ENCODE data around the gene ORC2.
"Not testable (repeated sequence)": the region's sequence is repeated elsewhere in the genome, so short reads cannot be mapped to it uniquely, and the experiment has no call there.

The ORC2 gene

DNA sequence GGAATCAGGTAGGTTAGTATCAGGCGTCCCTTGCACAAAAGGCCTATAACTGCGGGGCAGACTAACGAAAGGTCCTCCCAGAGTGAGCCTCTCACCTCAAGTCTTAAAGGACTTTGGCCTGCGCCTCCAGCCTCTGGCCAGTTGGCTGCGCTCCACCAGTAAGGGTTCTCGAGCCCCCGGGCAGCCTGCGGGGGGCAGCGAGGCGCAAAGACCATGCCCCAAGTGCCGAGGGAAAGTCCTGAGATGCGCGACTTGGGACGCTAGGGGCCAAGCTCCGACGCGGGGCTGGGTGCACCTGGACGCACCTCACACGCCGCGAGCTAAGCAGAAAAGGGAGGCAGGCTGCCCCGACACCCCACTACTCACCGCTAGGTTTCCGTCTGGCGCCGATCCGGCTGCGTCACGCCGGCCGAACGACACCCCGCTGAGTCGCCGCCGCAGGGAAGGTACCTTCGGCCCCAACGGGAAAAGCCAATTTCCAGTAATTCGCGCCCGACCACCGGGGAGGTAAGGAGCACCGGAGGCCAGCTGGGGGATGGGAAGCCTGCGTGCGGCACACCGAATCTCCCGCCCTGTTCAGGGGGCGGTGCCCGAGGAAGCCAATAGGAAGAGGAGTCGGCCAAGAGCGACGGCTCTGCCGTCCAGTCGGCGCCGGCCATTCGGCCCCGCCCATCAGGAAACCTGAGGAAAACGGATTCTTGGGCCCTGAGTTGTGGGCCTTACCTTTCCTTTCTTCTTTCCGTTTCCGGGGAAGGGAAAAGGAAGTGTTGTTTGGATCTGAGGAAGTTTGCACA is at the start of gene ORC2:
Gene ORC2 (minus strand): TSS at position 537 of the 794 bp plus-strand sequence. CDS start 5,537 bp downstream, outside the sequence.
- DNase-seq = peak; percentile 92

GRCh38 chr2:201008296-201008829 is 44.9 kb upstream of the ORC2 start:
- DNase-seq = no peak

DNA sequence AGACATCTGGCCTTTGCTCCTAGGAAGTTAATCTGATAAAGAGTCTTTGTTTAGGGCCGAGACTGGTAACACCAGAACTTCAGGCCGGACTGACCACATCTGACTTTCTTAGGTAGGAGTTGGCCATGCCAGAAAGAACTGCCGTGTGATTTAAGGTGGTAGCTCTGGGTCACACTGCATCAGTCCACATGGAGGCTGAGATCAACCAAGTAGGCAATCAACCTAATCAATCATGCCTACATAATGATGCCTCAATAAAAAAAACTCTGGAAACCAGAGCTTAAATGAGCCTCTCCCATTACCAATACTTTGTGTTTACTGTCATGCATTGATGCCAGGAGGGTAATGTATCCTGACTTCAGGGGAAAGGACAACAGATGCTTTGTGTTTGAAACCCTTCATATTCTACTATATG is 44.1 kb upstream of the ORC2 start:
- DNase-seq = no peak

- DNase-seq = no peak
Observed at GRCh38 chr2:201006704-201007103, 43.2 kb upstream of the ORC2 start.

GRCh38 chr2:201004370-201004769 is 40.9 kb upstream of the ORC2 start:
- no peak for DNase-seq

- DNase-seq = no peak
Observed at GRCh38 chr2:200993097-200993496, 29.6 kb upstream of the ORC2 start.

DNA sequence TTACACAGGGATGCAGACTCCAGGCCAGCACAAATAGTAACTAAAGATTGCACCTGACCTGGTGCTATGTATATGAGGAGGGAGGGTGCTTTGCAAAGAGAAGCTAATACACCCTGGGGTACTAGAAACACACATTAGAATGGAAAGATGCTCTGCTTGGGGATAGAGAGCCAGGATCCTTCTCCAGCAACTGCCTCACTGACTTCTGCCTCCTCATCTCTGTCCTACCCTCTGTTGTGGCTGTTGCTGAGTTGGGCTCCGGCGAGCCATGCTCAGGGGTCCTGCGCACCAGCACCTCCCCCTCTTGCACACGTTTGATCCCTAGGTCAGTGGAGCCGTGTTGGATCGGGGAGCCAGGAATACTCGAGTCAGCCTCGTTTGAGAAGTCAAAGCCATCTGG is 23.7 kb upstream of the ORC2 start:
- no peak for DNase-seq

- no peak for DNase-seq
Observed at GRCh38 chr2:200985799-200986198, 22.3 kb upstream of the ORC2 start.

DNA sequence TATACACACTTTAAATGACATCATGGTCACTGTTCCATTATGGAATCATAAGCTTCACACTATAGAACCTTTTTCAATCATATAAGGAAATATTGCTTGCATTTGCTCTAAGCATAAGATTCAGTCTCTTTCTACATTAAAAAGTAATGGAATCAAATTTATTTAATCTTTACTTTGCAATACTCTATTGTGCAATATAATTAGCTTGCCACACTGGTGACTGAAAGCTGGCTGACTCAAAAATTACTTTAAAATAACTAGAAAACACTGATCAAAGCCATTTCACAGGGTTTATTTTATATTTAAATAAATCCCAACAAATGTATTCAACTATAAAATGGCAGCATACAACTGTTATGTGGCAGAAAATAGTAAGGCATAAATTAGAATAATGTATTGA is 13.2 kb upstream of the ORC2 start:
- DNase-seq = no peak

DNA sequence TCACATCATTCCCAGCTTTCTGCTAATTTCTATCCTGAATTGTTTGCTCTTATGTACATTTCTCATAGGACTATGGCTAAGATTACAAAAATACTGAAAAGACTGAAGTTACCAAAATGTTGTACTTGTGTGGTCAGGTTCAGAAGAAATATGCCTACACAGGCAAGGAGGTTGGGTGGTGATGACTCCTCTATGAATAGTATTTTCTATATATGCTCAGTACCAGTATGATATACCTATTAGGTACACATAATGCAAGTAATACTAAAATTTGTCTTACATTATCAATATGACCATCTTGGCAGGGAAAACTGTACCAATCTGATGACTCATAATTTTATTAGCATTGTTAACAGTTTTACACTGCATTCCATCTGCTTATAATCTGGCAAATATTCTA is 12.2 kb upstream of the ORC2 start:
- DNase-seq = no peak

GRCh38 chr2:200970057-200970456 is 6.6 kb upstream of the ORC2 start:
- DNase-seq = not testable (repeated sequence)

GRCh38 chr2:200968735-200969134 is 5.3 kb upstream of the ORC2 start:
- DNase-seq = no peak

GRCh38 chr2:200968162-200968561 is 4.7 kb upstream of the ORC2 start:
- DNase-seq = no peak

DNA sequence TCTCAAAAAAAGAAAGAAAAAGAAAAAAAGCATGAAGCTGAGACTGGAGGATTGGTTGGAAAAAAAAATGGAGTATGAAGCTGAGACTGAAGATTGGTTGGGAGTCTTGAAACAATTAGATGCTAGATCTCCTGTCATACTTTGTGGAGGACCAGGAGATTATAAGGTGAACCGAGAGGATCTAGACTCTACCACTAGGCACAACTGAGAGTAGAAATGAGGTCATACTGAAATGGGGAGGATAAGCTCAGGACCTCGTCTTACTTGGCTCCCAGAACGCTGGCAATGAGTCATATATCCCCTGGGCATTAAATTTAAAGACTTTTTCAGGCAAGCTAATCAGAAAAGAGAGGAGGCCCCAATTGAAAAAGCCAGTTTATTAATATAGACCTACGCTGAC is 3.3 kb upstream of the ORC2 start:
- no peak for DNase-seq

GRCh38 chr2:200964498-200964897 is 1.0 kb upstream of the ORC2 start:
- DNase-seq = no peak

- not testable (repeated sequence) for DNase-seq
Observed at GRCh38 chr2:200963918-200964252, 425 bp upstream of the ORC2 start.

DNA sequence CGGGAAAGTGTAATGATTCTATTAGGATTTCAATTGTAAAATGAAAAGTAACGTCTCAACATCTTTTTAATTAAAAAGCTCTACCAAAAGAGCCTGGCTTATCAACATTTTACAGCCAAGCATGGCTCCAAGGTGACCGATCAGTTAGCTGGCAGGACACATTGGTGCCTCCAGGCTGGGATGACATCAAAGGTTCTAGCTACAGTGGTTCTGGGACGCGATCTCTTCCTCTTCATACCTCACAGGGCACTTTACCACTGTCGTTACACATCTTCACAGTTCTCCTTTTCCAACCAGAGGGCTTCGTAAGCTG is 693 bp downstream of the ORC2 start:
- DNase-seq = peak; percentile 28

DNA sequence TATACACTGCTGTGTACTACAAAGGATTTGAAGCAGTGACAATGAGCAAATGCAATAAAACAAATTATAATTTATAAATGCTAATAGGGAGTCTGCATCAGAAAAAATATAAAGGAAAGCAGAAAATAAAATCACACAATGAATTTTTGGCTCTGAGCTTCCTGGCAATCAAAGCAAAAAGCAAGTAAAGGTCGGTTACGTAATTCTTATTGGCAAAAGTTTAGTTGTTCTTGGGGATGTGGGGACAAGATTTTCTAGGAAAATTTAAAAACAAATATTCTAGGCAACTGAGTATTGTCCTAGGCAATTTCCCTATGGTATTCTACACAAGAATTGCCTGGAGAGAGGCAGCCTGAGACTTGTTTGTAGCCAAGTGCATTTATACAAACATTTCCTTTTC is 1.8 kb downstream of the ORC2 start:
- no peak for DNase-seq

- no peak for DNase-seq
Observed at GRCh38 chr2:200950378-200950777, 13.1 kb downstream of the ORC2 start.

GRCh38 chr2:200945395-200945729 is 18.1 kb downstream of the ORC2 start:
- DNase-seq = no peak

DNA sequence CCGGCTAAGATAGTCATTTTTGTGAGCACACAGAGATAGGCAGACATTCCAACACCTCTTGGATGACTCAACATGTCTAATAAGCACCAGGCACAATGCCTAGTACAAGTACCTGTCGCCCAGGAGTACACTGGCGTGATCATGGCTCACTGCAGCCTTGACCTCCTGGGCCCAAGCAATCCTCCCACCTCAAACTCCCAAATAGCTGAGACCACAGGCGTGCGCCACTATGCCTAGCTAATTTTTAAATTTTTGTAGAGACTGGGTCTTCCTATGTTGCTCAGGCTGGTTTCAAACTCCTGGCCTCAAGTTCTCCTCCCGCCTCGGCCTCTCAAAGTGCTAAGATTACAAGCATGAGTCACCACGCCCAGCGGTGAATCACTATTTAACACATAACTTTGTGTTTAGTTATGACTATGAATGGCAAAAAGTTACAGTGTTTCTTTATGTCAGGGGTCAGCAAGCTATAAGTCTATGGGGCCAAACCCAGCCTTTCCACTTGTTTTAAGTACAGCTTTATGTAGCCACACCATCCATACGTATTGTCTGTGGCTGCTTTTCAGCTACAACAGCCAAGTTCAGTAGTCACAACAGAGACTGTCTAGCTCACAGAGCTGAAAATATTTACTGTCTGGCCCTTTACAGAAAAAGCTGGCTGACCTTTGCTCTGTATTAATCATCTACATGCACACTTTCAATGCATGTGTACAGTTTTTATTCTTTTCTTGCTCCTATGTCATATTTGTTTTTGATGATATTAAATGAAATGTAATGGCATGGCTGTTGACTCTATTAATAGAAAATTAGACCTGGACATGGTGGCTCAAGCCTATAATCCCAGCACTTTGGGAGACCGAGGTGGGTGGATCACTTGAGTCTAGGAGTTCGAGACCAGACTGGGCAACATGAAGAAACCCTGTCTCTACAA is 18.7 kb downstream of the ORC2 start:
- no peak for DNase-seq

GRCh38 chr2:200943527-200944105 is 19.8 kb downstream of the ORC2 start:
- DNase-seq = no peak

DNA sequence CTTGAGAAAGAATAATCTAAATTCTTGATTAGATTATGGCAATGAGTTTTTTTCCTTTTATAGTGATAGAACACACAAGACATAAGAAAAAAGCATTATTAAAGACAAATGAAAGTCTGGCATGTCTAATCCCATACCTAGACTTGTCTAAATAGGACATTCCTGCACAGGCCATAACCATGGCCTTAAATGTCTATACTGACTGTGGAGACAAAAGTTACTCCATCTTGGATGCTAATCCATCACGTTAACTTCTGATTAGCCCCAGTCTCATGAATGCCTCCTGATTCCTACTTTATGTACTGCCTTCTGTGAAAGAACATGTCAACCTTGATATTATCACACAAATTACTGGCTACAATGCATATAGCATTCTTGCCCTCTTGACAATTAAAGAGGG is 23.6 kb downstream of the ORC2 start:
- no peak for DNase-seq

Measured in NCI-H1694 treated with DMSO at 0.1 percent for 48 hours (cell line).